Epithelial cell of proximal tubule (primary cell): Measurements from ENCODE around the gene UBE2F. TPM values are rescaled to one million over a fixed set of nuclear protein-coding genes. Genes with fewer than 3 reads are reported as not detected.
"Not testable (repeated sequence)": the region's sequence is repeated elsewhere in the genome, so short reads cannot be mapped to it uniquely, and the experiment has no call there.

Source experiments
- DNase-seq: peaks from one replicate; pipeline ENCODE4 v3.0.0-alpha.2; 2011; ENCODE audit warnings: low read depth
- H3K4me3 ChIP-seq: 2 replicates; pipeline ENCODE4 v1.5.1; 2011; ENCODE audit warnings: low read depth, mild to moderate bottlenecking, low read length
- total RNA-seq: library from RNA; depleted of rRNA; stranded (reverse); fragments of >200 nt; gene quantifications from 2 replicates; pipeline ENCODE4 v1.2.3, GENCODE V29; 2015
- TF ChIP-seq, protein P1 (sequence below): conservative IDR thresholded peaks from 2 replicates; pipeline ENCODE4 v1.5.1; 2012; ENCODE audit warnings: low read depth, mild to moderate bottlenecking, low read length

Gene UBE2F
- total RNA-seq, 1 donor from 2014 or later, result 54.8 TPM

DNA sequence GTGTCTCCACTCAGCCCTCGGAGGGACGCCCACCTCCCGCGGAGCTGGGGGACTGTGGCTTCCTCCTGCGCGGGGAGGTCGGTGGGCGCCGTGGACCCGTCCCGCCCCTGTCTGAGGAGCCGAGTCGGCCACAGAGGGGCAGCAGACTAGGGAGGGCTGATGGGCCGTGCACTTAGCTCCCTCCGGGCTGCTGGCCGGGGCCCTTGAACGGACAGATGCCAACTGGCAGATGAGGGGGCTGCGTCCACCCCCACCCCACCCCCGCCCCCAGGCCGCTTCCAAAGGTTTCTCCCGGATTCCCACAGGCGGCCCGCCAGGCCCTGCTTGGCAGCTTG, 10.4 kb upstream of the UBE2F start:
- TF ChIP-seq, protein P1, sequence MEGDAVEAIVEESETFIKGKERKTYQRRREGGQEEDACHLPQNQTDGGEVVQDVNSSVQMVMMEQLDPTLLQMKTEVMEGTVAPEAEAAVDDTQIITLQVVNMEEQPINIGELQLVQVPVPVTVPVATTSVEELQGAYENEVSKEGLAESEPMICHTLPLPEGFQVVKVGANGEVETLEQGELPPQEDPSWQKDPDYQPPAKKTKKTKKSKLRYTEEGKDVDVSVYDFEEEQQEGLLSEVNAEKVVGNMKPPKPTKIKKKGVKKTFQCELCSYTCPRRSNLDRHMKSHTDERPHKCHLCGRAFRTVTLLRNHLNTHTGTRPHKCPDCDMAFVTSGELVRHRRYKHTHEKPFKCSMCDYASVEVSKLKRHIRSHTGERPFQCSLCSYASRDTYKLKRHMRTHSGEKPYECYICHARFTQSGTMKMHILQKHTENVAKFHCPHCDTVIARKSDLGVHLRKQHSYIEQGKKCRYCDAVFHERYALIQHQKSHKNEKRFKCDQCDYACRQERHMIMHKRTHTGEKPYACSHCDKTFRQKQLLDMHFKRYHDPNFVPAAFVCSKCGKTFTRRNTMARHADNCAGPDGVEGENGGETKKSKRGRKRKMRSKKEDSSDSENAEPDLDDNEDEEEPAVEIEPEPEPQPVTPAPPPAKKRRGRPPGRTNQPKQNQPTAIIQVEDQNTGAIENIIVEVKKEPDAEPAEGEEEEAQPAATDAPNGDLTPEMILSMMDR, result no peak
- no peak overlapping the region for H3K4me3 ChIP-seq
- no peak for DNase-seq

DNA sequence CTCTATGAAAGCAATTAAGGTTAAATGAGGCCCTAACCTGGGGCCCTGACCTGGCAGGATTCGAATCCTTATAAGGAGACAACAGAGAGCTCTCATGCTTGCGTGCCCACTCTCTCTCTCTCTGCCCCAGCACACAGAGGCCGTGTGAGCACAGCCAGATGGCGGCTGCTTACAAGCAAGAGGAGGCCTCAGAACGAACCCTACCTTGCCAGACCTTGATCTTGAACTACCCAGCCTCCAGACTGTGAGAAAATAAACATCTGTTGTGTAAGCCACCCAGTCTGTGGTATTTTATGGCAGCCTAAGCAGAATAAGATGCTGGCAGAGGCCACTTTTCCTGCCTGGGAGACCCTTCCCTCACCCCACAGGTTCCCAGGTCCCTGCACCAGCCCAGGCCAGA, 5.2 kb upstream of the UBE2F start:
- H3K4me3 ChIP-seq, result no peak overlapping the region
- TF ChIP-seq, protein P1, result no peak
- no peak for DNase-seq

DNA sequence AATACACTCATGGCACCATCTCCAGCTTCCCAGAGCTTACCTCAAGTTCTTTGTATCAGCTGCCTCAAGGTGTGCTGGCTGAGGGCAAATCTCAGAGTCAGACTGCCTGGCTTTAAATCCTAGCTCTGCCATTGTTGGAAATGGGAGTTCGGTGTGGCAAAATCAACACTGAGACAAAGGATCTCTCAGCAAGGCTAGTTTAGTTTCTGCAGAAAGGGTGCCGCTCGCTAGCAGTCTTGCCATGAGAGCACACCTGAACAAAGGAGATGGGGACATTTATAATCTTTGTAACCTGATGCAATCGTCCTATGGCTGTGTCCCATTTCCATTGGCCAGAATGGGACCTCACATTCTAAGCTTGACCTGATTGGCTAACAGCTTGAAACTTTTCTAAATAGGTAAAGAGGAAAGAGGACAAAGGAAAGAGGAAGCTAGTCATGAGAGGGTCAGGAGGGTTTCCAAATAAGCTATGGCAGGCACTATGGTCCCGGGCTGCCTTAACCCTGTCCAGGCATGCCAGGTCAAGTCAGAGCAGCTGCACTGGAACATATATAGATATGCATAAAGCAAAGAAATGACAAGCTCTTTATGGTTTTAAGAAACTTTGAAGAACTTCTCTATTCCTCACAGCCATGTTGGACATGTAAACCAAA, 4.3 kb upstream of the UBE2F start:
- no peak overlapping the region for H3K4me3 ChIP-seq
- TF ChIP-seq, protein P1, result no peak
- DNase-seq, result no peak

DNA sequence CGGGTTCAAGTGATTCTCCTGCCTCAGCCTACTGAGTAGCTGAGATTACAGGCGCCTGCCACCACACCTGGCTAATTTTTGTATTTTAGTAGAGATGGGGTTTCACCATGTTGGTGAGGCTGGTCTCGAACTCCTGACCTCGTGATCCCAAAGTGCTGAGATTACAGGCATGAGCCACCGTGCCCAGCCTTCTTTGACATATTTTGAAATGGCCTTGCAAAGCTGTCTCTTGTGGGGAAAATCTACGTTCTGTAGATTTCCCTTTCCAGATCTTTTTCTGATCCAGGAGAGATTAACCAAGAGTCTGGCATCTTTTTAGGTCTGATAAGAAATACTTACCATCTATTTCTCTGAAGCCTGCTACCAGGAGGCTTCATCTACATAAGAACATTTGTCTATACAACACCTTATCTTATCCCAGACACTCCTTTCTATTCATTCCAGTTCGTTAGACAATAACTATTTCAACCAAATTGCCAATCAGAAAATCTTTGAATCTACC, 3.3 kb upstream of the UBE2F start:
- H3K4me3 ChIP-seq, DNase-seq: not testable (repeated sequence)

DNA sequence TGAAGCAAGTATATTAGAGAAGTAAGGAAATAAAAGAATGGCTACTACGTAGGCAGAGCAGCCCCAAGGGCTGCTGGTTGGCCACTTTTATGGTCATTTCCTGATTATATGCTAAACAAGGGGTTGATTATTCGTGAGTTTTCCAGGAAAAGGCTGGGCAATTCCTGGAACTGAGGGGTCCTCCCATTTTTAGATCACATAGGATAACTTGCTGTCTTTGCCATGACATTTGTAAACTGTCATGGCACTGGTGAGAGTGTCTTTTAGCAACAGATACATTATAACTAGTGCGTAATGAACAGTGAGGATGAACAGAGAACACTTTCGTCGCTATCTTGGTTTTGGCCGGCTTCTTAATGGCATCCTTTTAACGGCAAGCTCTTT, 2.6 kb upstream of the UBE2F start:
- TF ChIP-seq, protein P1, result no peak
- H3K4me3 ChIP-seq, result no peak overlapping the region

DNA sequence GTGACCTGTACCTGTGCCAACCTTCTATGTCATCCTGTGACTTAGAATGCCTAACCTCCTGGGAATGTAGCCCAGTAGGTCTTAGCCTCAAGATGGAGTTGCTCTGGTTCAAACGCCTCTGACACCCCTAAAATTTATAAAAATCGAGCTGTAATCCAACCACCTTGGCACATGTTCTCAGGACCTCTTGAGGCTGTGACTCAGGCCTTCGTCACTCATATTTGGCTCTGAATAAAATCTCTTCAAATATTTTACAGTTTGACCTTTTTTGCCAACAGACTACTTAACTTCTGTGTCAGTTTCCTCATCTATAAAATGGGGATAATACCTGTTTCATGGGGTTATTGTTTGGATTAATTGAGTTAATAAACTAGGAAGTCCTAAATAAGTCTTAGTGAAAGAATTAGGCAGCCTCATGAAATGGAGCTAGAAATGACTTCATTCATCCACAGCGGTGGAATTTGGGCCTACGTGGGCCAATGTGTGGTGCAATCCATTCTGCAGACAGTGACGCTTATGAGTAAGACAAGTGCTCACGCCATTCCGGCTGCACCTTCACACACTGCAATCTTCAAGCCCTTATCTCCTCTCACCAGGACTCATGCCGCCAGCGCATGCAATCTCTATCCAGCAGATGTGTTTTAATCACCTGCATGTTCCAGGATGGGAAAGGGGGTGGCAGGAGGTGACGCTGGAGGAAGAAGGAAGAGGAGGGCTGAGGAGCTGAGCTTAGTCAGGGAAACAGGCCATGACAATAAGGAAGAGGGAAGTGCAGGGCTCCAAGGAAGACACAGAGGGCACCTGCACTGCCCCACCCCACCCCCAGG, 2.0 kb upstream of the UBE2F start:
- no peak for DNase-seq
- TF ChIP-seq, protein P1, result no peak

More for the DNA sequence above, 2.6 kb upstream of the UBE2F start:
- DNase-seq, result no peak

DNA sequence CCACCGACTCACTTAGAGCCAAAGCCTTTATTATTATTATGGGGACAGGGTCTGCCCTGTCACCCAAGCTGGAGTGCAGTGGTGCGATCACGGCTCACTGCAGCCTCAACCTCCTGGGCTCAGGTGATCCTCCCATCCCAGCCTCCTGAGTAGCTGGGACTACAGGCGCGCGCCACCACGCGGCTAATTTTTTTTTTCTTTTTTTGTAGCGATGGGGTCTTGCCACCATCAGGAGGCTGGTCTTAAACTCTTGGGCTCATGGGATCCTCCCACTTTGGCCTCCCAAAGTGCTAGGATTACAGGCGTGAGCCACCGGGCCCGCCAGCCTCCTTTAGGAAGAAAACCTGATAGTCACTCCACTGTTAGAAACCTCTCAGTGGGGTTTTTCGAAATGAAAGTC, 970 bp upstream of the UBE2F start:
- peak overlapping the region; percentile 82 for H3K4me3 ChIP-seq

More for the DNA sequence above, 2.0 kb upstream of the UBE2F start:
- H3K4me3 ChIP-seq, result no peak overlapping the region

DNA sequence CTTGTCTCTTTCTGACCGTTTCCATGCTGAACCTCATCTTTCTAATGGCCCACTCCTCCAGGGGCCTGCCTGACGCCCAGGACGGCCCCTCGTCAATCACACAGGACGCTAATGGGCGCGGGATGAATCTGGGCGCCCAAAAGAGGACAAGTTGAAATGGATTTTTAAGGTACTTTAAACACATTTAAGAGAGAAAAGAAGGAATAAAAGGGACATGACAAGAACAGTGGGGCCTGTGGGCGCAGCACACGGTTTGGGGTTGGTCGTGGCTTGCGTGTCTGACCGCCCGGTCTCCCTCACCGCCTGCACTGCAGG, 607 bp upstream of the UBE2F start:
- DNase-seq, result no peak
- TF ChIP-seq, protein P1, result no peak
- peak overlapping the region; percentile 82 for H3K4me3 ChIP-seq

More for the DNA sequence above, 970 bp upstream of the UBE2F start:
- not testable (repeated sequence) for DNase-seq
